HEK293 (cell line): Measurements from ENCODE around the gene UGT1A7.

Experiments used
- CTCF ChIA-PET: fragments of 350-600 bp; formaldehyde crosslinking; extraction: SDS; loops from one replicate; lab custom pipeline; 2021; ENCODE audit warnings: antibody characterized with exemption; lab: Yijun Ruan, JAX
- POLR2A ChIA-PET: fragments of 300-600 bp; formaldehyde crosslinking; extraction: SDS; loops from one replicate; lab custom pipeline; 2020; ENCODE audit warnings: antibody characterized with exemption, inconsistent platforms; lab: Yijun Ruan, JAX
- H3K27ac ChIP-seq: fragments of 200-500 bp; sonication (Bioruptor generic); 2 replicates; pipeline ENCODE4 v1.5.1; 2014; ENCODE audit warnings: low read depth, low read length, control low read depth, inconsistent platforms; ENCODE audit errors: extremely low read depth
- H3K36me3 ChIP-seq, 2 experiments: fragments of 200-500 bp in 1 of 2; sonication (Bioruptor generic) in 1 of 2; 1 replicate in 1 of 2; 2 replicates in 1 of 2; pipeline ENCODE4 v1.5.1; 2014 to 2017; ENCODE audit warnings: inconsistent platforms in 2 of 2, low read length in 2 of 2; ENCODE audit not compliant: control insufficient read depth in 2 of 2, insufficient read depth in 1 of 2
- H3K4me1 ChIP-seq: fragments of 200-500 bp; sonication (Bioruptor generic); 2 replicates; pipeline ENCODE4 v1.5.1; 2014; ENCODE audit warnings: mild to moderate bottlenecking, low read length, inconsistent platforms; ENCODE audit not compliant: control insufficient read depth, insufficient read depth
- H3K4me3 ChIP-seq: 2 replicates; pipeline ENCODE4 v1.5.1; 2011; ENCODE audit warnings: low read depth, mild to moderate bottlenecking, control low read depth, low read length, moderate library complexity
- H3K9me3 ChIP-seq: fragments of 200-500 bp; sonication (Bioruptor generic); 2 replicates; pipeline ENCODE4 v1.5.1; 2014; ENCODE audit warnings: low read depth, low read length, inconsistent platforms; ENCODE audit not compliant: control insufficient read depth, insufficient read depth
- BCL11A ChIP-seq: fragments of 450-650 bp; formaldehyde crosslinking; IDR thresholded peaks from 2 replicates; pipeline ENCODE4 v1.5.1; 2016; ENCODE audit warnings: low read depth, missing biosample characterization, missing genetic modification characterization
- BCL11B ChIP-seq: fragments of 450-650 bp; formaldehyde crosslinking; IDR thresholded peaks from 2 replicates; pipeline ENCODE4 v1.5.1; 2016; ENCODE audit warnings: low read depth, missing biosample characterization, missing genetic modification characterization
- KLF16 ChIP-seq: fragments of 450-650 bp; formaldehyde crosslinking; IDR thresholded peaks from 2 replicates; pipeline ENCODE4 v1.5.1; 2017; ENCODE audit warnings: missing biosample characterization, missing genetic modification characterization
- MEIS1 ChIP-seq: sonication (generic); formaldehyde crosslinking; IDR thresholded peaks from 2 replicates; pipeline ENCODE4 v1.8.1; 2022; ENCODE audit warnings: missing genetic modification reagents, mild to moderate bottlenecking, borderline replicate concordance
- PRDM4 ChIP-seq: fragments of 450-650 bp; formaldehyde crosslinking; IDR thresholded peaks from 2 replicates; pipeline ENCODE4 v1.5.1; 2017; ENCODE audit warnings: missing biosample characterization, missing genetic modification characterization
- SALL2 ChIP-seq: fragments of 450-650 bp; formaldehyde crosslinking; IDR thresholded peaks from 2 replicates; pipeline ENCODE4 v1.5.0; 2017; ENCODE audit warnings: missing biosample characterization, mild to moderate bottlenecking, missing genetic modification characterization, borderline replicate concordance
- SP3 ChIP-seq: fragments of 450-650 bp; formaldehyde crosslinking; IDR thresholded peaks from 2 replicates; pipeline ENCODE4 v1.5.1; 2016; ENCODE audit warnings: missing biosample characterization, missing genetic modification characterization
- ZBTB1 ChIP-seq: fragments of 450-650 bp; formaldehyde crosslinking; IDR thresholded peaks from 2 replicates; pipeline ENCODE4 v1.5.1; 2016; ENCODE audit warnings: missing biosample characterization, missing genetic modification characterization
- ZFHX2 ChIP-seq: fragments of 450-650 bp; formaldehyde crosslinking; conservative IDR thresholded peaks from 2 replicates; pipeline ENCODE4 v1.5.1; 2016; ENCODE audit warnings: missing biosample characterization, missing genetic modification characterization
- ZFP37 ChIP-seq: fragments of 450-650 bp; formaldehyde crosslinking; IDR thresholded peaks from 2 replicates; pipeline ENCODE4 v1.5.1; 2016; ENCODE audit warnings: missing biosample characterization, missing genetic modification characterization
- ZFP41 ChIP-seq: fragments of 450-650 bp; formaldehyde crosslinking; IDR thresholded peaks from 2 replicates; pipeline ENCODE4 v1.5.1; 2016; ENCODE audit warnings: missing biosample characterization, missing genetic modification characterization, borderline replicate concordance
- ZNF18 ChIP-seq: fragments of 450-650 bp; formaldehyde crosslinking; IDR thresholded peaks from 2 replicates; pipeline ENCODE4 v1.5.1; 2016; ENCODE audit warnings: missing biosample characterization, missing genetic modification characterization
- ZNF184 ChIP-seq: fragments of 450-650 bp; IDR thresholded peaks from 2 replicates; pipeline ENCODE4 v1.5.1; 2018; ENCODE audit warnings: missing biosample characterization, mild to moderate bottlenecking, missing genetic modification characterization
- ZNF202 ChIP-seq: fragments of 450-650 bp; formaldehyde crosslinking; IDR thresholded peaks from 2 replicates; pipeline ENCODE4 v1.5.1; 2016; ENCODE audit warnings: missing biosample characterization, missing genetic modification characterization, borderline replicate concordance
- ZNF280D ChIP-seq: fragments of 450-650 bp; formaldehyde crosslinking; IDR thresholded peaks from 2 replicates; pipeline ENCODE4 v1.5.1; 2016; ENCODE audit warnings: missing biosample characterization, missing genetic modification characterization
- ZNF433 ChIP-seq: fragments of 450-650 bp; formaldehyde crosslinking; IDR thresholded peaks from 2 replicates; pipeline ENCODE4 v1.5.1; 2016; ENCODE audit warnings: missing biosample characterization, missing genetic modification characterization, low read depth
- ZNF571 ChIP-seq: fragments of 450-650 bp; formaldehyde crosslinking; IDR thresholded peaks from 2 replicates; pipeline ENCODE4 v1.5.0; 2017; ENCODE audit warnings: missing biosample characterization, missing genetic modification characterization
- ZNF76 ChIP-seq: fragments of 450-650 bp; formaldehyde crosslinking; IDR thresholded peaks from 2 replicates; pipeline ENCODE4; 2016; ENCODE audit warnings: low read depth, missing biosample characterization, missing genetic modification characterization, borderline replicate concordance
- ZNF830 ChIP-seq: fragments of 450-650 bp; IDR thresholded peaks from 2 replicates; pipeline ENCODE4 v1.5.0; 2018; ENCODE audit warnings: missing biosample characterization, missing genetic modification characterization, low read depth, mild to moderate bottlenecking, moderate library complexity
- ZSCAN18 ChIP-seq: fragments of 450-650 bp; formaldehyde crosslinking; IDR thresholded peaks from 2 replicates; pipeline ENCODE4 v1.5.1; 2016; ENCODE audit warnings: missing biosample characterization, missing genetic modification characterization

The UGT1A7 gene

GRCh38 chr2:233818639-233819621 lies 137.2 kb downstream of the UGT1A7 start:
- TF ChIP-seq ZFP37 (tag by site-specific recombination) (no peak), ZNF202 (tag by site-specific recombination) (no peak), BCL11A (no peak), ZSCAN18 (tag by site-specific recombination) (no peak), ZFHX2 (tag by site-specific recombination) (no peak), PRDM4 (tag by site-specific recombination) (no peak), ZNF830 (tag by site-specific recombination) (no peak), ZNF18 (tag by site-specific recombination) (no peak)
- CTCF ChIA-PET, result no interaction called here
- Histone ChIP-seq H3K9me3 (no peaks in the 10 kb centered on the region), H3K27ac (no peak overlapping the region), H3K4me1 (peaks cover 5% of the 10 kb centered on the region; the same call in 1 of the 2 replicates), H3K36me3 (no peaks in the 10 kb centered on the region), H3K4me3 (no peak overlapping the region)
- POLR2A ChIA-PET, result no interaction called here

- peaks cover 5% of the 10 kb centered on the region; the same call in 1 of the 2 replicates for H3K4me1 ChIP-seq
- no peak overlapping the region for H3K27ac ChIP-seq
- H3K36me3 ChIP-seq, result no peaks in the 10 kb centered on the region
- TF ChIP-seq MEIS1 (CRISPR knock-in tag), result no peak
- TF ChIP-seq ZNF280D, result no peak
- TF ChIP-seq ZFP41, result no peak
- no peak for TF ChIP-seq ZBTB1 (tag by site-specific recombination)
- TF ChIP-seq ZNF571 (tag by site-specific recombination), result no peak
- TF ChIP-seq ZNF184 (tag by site-specific recombination), result no peak
- no peak for TF ChIP-seq SALL2 (tag by site-specific recombination)
- TF ChIP-seq ZNF76 (tag by site-specific recombination), result no peak
- TF ChIP-seq KLF16 (tag by site-specific recombination), result no peak
- no peak for TF ChIP-seq BCL11B (tag by site-specific recombination)
- no peak for TF ChIP-seq ZNF433 (tag by site-specific recombination)
- TF ChIP-seq SP3 (tag by site-specific recombination), result no peak
- no peak overlapping the region for H3K4me3 ChIP-seq
- POLR2A ChIA-PET, result no interaction called here
- no peaks in the 10 kb centered on the region for H3K9me3 ChIP-seq
- CTCF ChIA-PET, result no interaction called here
Measured at GRCh38 chr2:233819884-233820773, 138.4 kb downstream of the UGT1A7 start.
